K562 (cell line): ENCODE measurements around the gene SLC49A3. TPM values are rescaled to one million over a fixed set of nuclear protein-coding genes. Genes with fewer than 3 reads are reported as not detected.

Experiments
- ATAC-seq: fragments of 200-7000 bp; cut with Tn5 transposase; 3 replicates; pipeline ENCODE4 v1.9.1; 2020; ENCODE audit warnings: moderate library complexity
- BruUV-seq: library from RNA; stranded (reverse); fragments of 400-500 nt; replicated peaks from 2 replicates; lab custom pipeline; 2021; lab: Mats Ljungman, UMichigan
- CTCF ChIA-PET: fragments of 300-600 bp; formaldehyde crosslinking; extraction: SDS; loops from one replicate; lab custom pipeline; 2021; ENCODE audit warnings: low intra/inter-chr PET ratio; lab: Yijun Ruan, JAX
- POLR2A ChIA-PET: fragments of 300-600, 350-650 bp; sonication (Branson Sonifier 250); formaldehyde crosslinking; extraction: SDS; loops from one replicate; lab custom pipeline; 2021; ENCODE audit warnings: antibody characterized with exemption, inconsistent platforms; lab: Yijun Ruan, JAX
- DNase-seq, 4 experiments: peaks; one replicate each; pipeline versions ENCODE4 v3.0.0 to v3.0.0-alpha.2; 2011 to 2018; ENCODE audit warnings: low spot score in 3 of 4, mixed read lengths in 3 of 4; ENCODE audit errors: extremely low read depth in 1 of 4
- FAIRE-seq: peaks from 2 replicates; lab custom pipeline; 2011; peaks lifted over from hg19 to GRCh38; lab: Jason Lieb, UNC
- H2AFZ ChIP-seq: 2 replicates; pipeline ENCODE4 v1.6.0; 2011; ENCODE audit warnings: low read depth, low read length, control low read depth, inconsistent platforms
- H3K27ac ChIP-seq: fragments of 200-600 bp; 3 replicates; pipeline ENCODE4 v1.8.0; 2011; ENCODE audit warnings: low read depth, mild to moderate bottlenecking, control low read depth, inconsistent platforms, low read length, moderate library complexity, mixed read lengths; ENCODE audit errors: extremely low read depth
- H3K27me3 ChIP-seq, 2 experiments: fragments of 300-600 bp in 1 of 2; 2 replicates in 1 of 2; 3 replicates in 1 of 2; pipeline versions ENCODE4 v1.6.0 to v1.8.0; 2011; ENCODE audit warnings: inconsistent platforms in 2 of 2, low read length in 2 of 2, mild to moderate bottlenecking in 1 of 2, mixed read lengths in 1 of 2, moderate library complexity in 1 of 2; ENCODE audit not compliant: control insufficient read depth in 2 of 2, insufficient read depth in 2 of 2
- H3K36me3 ChIP-seq: fragments of 300-600 bp; 3 replicates; pipeline ENCODE4 v1.8.0; 2011; ENCODE audit warnings: mild to moderate bottlenecking, low read length, inconsistent platforms; ENCODE audit not compliant: control insufficient read depth, insufficient read depth
- H3K4me1 ChIP-seq, 2 experiments: fragments of 200-600 bp in 1 of 2; replicated peaks in 1 of 2; 2 replicates in 1 of 2; 3 replicates in 1 of 2; pipeline versions ENCODE4 v1.5.1 to v1.8.0; 2011; ENCODE audit warnings: inconsistent platforms in 2 of 2, low read length in 2 of 2, mild to moderate bottlenecking in 1 of 2, mixed read lengths in 1 of 2, moderate library complexity in 1 of 2; ENCODE audit not compliant: control insufficient read depth in 2 of 2, insufficient read depth in 2 of 2
- H3K4me2 ChIP-seq: 2 replicates; pipeline ENCODE4 v1.6.1; 2011; ENCODE audit warnings: low read length, control low read depth, inconsistent platforms, mixed read lengths; ENCODE audit not compliant: insufficient read depth
- H3K4me3 ChIP-seq: fragments of 200-600 bp; sonication (generic), shearing (Covaris generic); 2 replicates; pipeline ENCODE4 v1.5.1; 2016; ENCODE audit warnings: control low read depth, inconsistent platforms
- H3K79me2 ChIP-seq: fragments of 200-600 bp; 3 replicates; pipeline ENCODE4 v1.8.0; 2011; ENCODE audit warnings: low read length, inconsistent platforms; ENCODE audit not compliant: control insufficient read depth, insufficient read depth
- H3K9ac ChIP-seq, 2 experiments: 2 replicates each; pipeline versions ENCODE4 v1.6.0 to v1.6.1; 2011; ENCODE audit warnings: low read depth in 2 of 2, low read length in 2 of 2, control low read depth in 1 of 2, inconsistent platforms in 1 of 2, mild to moderate bottlenecking in 1 of 2, mixed read lengths in 1 of 2; ENCODE audit not compliant: insufficient read depth in 1 of 2
- H3K9me1 ChIP-seq: one replicate; pipeline ENCODE4 v1.6.0; 2011; ENCODE audit warnings: inconsistent platforms, mild to moderate bottlenecking, low read length, moderate library complexity; ENCODE audit not compliant: control insufficient read depth, insufficient read depth
- H3K9me3 ChIP-seq: replicated peaks from 2 replicates; pipeline ENCODE4 v1.5.1; 2011; ENCODE audit warnings: low read depth, low read length, inconsistent platforms; ENCODE audit not compliant: control insufficient read depth, insufficient read depth
- H4K20me1 ChIP-seq: replicated peaks from 2 replicates; pipeline ENCODE4 v1.6.1; 2011; ENCODE audit warnings: low read length, inconsistent platforms, mixed read lengths; ENCODE audit not compliant: control insufficient read depth, insufficient read depth
- BMI1 ChIP-seq: fragments of 150-350 bp; IDR thresholded peaks from 2 replicates; pipeline ENCODE4 v1.6.1; 2014; ENCODE audit warnings: low read length
- HNRNPUL1 ChIP-seq: fragments of 200-400 bp; formaldehyde crosslinking; IDR thresholded peaks from 2 replicates; pipeline ENCODE4 v1.6.1; 2017; ENCODE audit warnings: low read length
- MED1 ChIP-seq: sonication (generic); formaldehyde crosslinking; IDR thresholded peaks from 2 replicates; pipeline ENCODE4 v1.8.1; 2023; ENCODE audit warnings: missing genetic modification reagents, borderline replicate concordance
- PURB ChIP-seq: sonication (generic); formaldehyde crosslinking; IDR thresholded peaks from 2 replicates; pipeline ENCODE4 v1.9.0; 2021; ENCODE audit warnings: low read depth, mild to moderate bottlenecking, missing genetic modification reagents
- RCOR1 ChIP-seq, 2 experiments: IDR thresholded peaks; 2 replicates each; pipeline ENCODE4 v1.6.1; 2012; ENCODE audit warnings: low read depth in 2 of 2, low read length in 2 of 2, borderline replicate concordance in 1 of 2, improper control_type of control experiment in 1 of 2
- ZNF592 ChIP-seq: fragments of 450-650 bp; IDR thresholded peaks from 2 replicates; pipeline ENCODE4 v1.6.1; 2017; ENCODE audit warnings: antibody characterized with exemption, mild to moderate bottlenecking
- WGBS: fragments of 100-300 bp; shearing (Covaris generic); methylation state at CpG from one replicate; pipeline ENCODE4 v1.1.6; 2016; ENCODE audit warnings: low coverage, mixed read lengths; ENCODE audit not compliant: insufficient coverage; ENCODE audit errors: missing lambda C conversion rate; 5-methylcytosine and 5-hydroxymethylcytosine counted together
- in situ Hi-C: fragments of 300-500 bp; cut with MboI; formaldehyde crosslinking; loops from 4 replicates; pipeline ENCODE4 v1.15.0; 2018; ENCODE audit warnings: inconsistent platforms, mixed read lengths
- intact Hi-C: fragments of 100-400 bp; cut with micrococcal nuclease; formaldehyde crosslinking; loops from 2 replicates; pipeline ENCODE4 v1.14.2; 2022
- polyA plus RNA-seq, 8 experiments: library from polyadenylated mRNA; depleted of rRNA in 4 of 8; stranded (reverse) in 5 of 8; unstranded in 3 of 8; fragments of >200 nt; fragmentation: Nextera tagmentation in 2 of 8; fragmentation: Illumina TruSeq in 1 of 8; extraction: Ambion mirVana in 2 of 8; extraction: Trizol in 1 of 8; gene quantifications; 2 replicates each; pipeline versions ENCODE4 v1.2.1 to v1.2.3, GENCODE V29; 2011 to 2014; ENCODE audit warnings: inconsistent platforms in 1 of 8, missing spikeins in 1 of 8
- total RNA-seq, 7 experiments: library from RNA; depleted of rRNA in 6 of 7; stranded (reverse); fragments of >200 nt in 6 of 7; fragmentation: Illumina TruSeq in 2 of 7; extraction: Trizol in 2 of 7; gene quantifications; 2 replicates each; pipeline versions ENCODE4 v1.2.1 to v1.2.3, GENCODE V29; 2011 to 2021; ENCODE audit warnings: low replicate concordance in 1 of 7
- TF ChIP-seq, protein P1 (sequence below): fragments of 450-650 bp; conservative IDR thresholded peaks from 2 replicates; pipeline ENCODE4 v1.6.1; 2016; ENCODE audit warnings: missing genetic modification characterization, low read depth, mild to moderate bottlenecking, missing compliant biosample characterization, moderate library complexity
- TF ChIP-seq, protein P2 (sequence below), 2 experiments: fragments of 450-650 bp; IDR thresholded peaks; 2 replicates each; pipeline ENCODE4 v1.6.1; 2018; ENCODE audit warnings: mild to moderate bottlenecking in 2 of 2, low read depth in 1 of 2; ENCODE audit not compliant: partially characterized antibody in 2 of 2
- TF ChIP-seq, protein P3 (sequence below): sonication (generic); formaldehyde crosslinking; IDR thresholded peaks from 2 replicates; pipeline ENCODE4 v1.8.0; 2022; ENCODE audit warnings: mild to moderate bottlenecking, missing genetic modification reagents

SLC49A3 gene
- total and polyA plus RNA-seq, 9 of the 15 experiments (the other 6 are each of a cell fraction or from before 2014, with no cell fraction given), result 0.24 to 0.41 TPM; not detected in 7

- in situ Hi-C loops, result no loop called here
- CTCF ChIA-PET, result no interaction called here
- H3K79me2 ChIP-seq, result peaks cover 3% of the 10 kb centered on the region; the same call in 1 of the 3 replicates
- TF ChIP-seq, protein P1, sequence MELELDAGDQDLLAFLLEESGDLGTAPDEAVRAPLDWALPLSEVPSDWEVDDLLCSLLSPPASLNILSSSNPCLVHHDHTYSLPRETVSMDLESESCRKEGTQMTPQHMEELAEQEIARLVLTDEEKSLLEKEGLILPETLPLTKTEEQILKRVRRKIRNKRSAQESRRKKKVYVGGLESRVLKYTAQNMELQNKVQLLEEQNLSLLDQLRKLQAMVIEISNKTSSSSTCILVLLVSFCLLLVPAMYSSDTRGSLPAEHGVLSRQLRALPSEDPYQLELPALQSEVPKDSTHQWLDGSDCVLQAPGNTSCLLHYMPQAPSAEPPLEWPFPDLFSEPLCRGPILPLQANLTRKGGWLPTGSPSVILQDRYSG, result no peak
- TF ChIP-seq, protein P2, sequence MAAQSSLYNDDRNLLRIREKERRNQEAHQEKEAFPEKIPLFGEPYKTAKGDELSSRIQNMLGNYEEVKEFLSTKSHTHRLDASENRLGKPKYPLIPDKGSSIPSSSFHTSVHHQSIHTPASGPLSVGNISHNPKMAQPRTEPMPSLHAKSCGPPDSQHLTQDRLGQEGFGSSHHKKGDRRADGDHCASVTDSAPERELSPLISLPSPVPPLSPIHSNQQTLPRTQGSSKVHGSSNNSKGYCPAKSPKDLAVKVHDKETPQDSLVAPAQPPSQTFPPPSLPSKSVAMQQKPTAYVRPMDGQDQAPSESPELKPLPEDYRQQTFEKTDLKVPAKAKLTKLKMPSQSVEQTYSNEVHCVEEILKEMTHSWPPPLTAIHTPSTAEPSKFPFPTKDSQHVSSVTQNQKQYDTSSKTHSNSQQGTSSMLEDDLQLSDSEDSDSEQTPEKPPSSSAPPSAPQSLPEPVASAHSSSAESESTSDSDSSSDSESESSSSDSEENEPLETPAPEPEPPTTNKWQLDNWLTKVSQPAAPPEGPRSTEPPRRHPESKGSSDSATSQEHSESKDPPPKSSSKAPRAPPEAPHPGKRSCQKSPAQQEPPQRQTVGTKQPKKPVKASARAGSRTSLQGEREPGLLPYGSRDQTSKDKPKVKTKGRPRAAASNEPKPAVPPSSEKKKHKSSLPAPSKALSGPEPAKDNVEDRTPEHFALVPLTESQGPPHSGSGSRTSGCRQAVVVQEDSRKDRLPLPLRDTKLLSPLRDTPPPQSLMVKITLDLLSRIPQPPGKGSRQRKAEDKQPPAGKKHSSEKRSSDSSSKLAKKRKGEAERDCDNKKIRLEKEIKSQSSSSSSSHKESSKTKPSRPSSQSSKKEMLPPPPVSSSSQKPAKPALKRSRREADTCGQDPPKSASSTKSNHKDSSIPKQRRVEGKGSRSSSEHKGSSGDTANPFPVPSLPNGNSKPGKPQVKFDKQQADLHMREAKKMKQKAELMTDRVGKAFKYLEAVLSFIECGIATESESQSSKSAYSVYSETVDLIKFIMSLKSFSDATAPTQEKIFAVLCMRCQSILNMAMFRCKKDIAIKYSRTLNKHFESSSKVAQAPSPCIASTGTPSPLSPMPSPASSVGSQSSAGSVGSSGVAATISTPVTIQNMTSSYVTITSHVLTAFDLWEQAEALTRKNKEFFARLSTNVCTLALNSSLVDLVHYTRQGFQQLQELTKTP (IDR thresholded peaks at IDR 0.05; ENCODE audit: low read depth in 1 of 2, partially characterized antibody in 2 of 2), result no peak
- TF ChIP-seq, protein P3, sequence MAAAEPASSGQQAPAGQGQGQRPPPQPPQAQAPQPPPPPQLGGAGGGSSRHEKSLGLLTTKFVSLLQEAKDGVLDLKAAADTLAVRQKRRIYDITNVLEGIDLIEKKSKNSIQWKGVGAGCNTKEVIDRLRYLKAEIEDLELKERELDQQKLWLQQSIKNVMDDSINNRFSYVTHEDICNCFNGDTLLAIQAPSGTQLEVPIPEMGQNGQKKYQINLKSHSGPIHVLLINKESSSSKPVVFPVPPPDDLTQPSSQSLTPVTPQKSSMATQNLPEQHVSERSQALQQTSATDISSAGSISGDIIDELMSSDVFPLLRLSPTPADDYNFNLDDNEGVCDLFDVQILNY, result no peak
- no peak for TF ChIP-seq PURB
- no peak for TF ChIP-seq BMI1
- TF ChIP-seq ZNF592, result no peak
- no peak for TF ChIP-seq RCOR1 (IDR thresholded peaks at IDR 0.05; ENCODE audit: borderline replicate concordance in 1 of 2, low read depth in 2 of 2, low read length in 2 of 2)
- TF ChIP-seq HNRNPUL1, result no peak
- no peak for TF ChIP-seq MED1 (CRISPR knock-in tag)
- no peak overlapping the region for H3K4me3 ChIP-seq
- H4K20me1 ChIP-seq, result no peaks in the 10 kb centered on the region
- WGBS, result 95% methylated on average over 9 of the region's 9 CpGs
- BruUV-seq, result TSS peak; percentile 33
- H3K36me3 ChIP-seq, result peaks cover 64% of the 10 kb centered on the region; the same call in 2 of the 3 replicates
- H3K27me3 ChIP-seq, result no peaks in the 10 kb centered on the region
- peaks cover 0 to 39% of the 10 kb centered on the region in 2 experiments; a peak in 2 of 5 replicates for H3K4me1 ChIP-seq
- H2AFZ ChIP-seq, result no peak overlapping the region
- FAIRE-seq (no peak), ATAC-seq (no peak), DNase-seq (no peak)
- peaks cover 4% of the 10 kb centered on the region for H3K9me3 ChIP-seq
- H3K9ac ChIP-seq, result no peak overlapping the region
- POLR2A ChIA-PET, result no interaction called here
- no peak overlapping the region for H3K4me2 ChIP-seq
- H3K27ac ChIP-seq, result no peak overlapping the region
- intact Hi-C loops, result loop anchor here (10.0 kb wide), 1 partner anchor 49 kb away; the partner anchor contains the start of gene SLC49A3
- no peaks in the 10 kb centered on the region for H3K9me1 ChIP-seq
Observed at GRCh38 chr4:734075-734474, 45.1 kb upstream of the SLC49A3 start.
